EL (cell line): ENCODE measurements around the gene NRL.

Source experiments
- DNase-seq: peaks from one replicate; pipeline ENCODE4 v3.0.0-alpha.2; 2016

Gene NRL

DNA sequence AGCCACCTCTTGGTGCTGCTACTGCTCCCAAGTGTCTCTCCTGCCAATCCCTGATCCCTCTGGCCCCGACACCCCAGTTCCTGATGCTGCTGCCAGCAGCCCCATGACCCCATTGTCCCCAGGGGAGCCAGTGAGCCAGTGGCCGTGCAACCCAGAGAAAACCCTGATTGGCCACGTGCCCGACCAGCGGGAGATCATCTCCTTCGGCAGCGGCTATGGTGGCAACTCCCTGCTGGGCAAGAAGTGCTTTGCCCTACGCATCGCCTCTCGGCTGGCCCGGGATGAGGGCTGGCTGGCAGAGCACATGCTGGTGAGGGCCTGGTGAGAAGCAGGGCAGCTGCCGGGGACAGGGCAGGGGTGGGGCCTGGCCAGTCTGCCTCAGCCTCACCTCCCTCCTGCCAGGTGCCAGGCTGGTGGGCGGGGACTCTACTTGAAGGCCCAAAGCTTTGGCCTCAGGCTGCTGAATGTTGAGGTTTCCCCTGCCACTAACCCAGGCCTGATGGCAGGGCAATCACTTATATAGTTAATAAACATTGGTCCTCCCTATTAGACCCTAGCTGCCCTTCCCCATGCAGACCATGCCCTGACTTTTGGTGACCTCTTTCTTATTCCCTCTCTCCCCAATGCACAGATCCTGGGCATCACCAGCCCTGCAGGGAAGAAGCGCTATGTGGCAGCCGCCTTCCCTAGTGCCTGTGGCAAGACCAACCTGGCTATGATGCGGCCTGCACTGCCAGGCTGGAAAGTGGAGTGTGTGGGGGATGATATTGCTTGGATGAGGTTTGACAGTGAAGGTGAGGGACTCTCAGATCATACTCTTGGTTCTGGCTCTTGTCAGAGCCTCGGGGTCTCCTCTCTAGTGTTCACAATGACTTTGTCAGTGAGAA lies 15.6 kb downstream of the NRL start:
- DNase-seq, result no peak

DNA sequence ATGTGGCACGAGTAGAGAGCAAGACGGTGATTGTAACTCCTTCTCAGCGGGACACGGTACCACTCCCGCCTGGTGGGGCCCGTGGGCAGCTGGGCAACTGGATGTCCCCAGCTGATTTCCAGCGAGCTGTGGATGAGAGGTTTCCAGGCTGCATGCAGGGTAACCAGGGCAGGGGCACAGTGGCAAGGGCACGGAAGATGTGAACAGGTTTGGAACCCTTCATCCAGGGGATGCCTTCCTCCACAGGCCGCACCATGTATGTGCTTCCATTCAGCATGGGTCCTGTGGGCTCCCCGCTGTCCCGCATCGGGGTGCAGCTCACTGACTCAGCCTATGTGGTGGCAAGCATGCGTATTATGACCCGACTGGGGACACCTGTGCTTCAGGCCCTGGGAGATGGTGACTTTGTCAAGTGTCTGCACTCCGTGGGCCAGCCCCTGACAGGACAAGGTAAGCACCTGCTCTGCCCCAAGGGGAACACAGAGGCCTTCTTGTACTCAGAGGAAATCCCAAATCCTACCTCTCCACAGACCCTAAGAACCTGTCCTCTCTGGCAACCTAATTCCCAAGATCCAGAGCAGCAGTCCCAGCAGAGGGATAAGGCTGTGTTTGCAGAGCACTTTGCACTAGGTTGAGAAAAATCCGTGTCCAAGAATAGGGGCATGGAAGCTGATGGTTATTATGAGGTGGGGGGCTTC lies 16.4 kb downstream of the NRL start:
- no peak for DNase-seq

DNA sequence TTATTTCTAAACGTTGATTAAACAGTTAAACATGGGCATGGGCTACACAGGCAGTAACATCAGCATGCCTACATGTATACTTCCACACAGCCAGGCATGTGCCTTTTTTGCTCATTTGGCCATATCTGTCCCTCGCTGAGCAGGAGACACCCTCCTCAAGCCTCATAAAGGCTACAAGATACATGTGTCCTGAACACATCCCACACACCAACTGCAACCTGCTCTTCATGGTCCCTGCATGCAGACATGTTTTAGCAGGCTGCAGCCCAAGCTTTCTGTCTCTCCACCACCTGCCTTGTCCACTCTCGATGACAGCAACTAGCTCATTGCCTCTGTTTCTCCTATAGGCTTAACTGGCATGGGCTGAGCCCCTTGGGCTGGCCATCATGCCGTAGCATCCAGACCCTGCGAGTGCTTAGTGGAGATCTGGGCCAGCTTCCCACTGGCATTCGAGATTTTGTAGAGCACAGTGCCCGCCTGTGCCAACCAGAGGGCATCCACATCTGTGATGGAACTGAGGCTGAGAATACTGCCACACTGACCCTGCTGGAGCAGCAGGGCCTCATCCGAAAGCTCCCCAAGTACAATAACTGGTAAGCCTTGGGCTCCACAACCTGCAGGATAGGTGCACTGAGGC lies 18.1 kb downstream of the NRL start:
- DNase-seq, result no peak

DNA sequence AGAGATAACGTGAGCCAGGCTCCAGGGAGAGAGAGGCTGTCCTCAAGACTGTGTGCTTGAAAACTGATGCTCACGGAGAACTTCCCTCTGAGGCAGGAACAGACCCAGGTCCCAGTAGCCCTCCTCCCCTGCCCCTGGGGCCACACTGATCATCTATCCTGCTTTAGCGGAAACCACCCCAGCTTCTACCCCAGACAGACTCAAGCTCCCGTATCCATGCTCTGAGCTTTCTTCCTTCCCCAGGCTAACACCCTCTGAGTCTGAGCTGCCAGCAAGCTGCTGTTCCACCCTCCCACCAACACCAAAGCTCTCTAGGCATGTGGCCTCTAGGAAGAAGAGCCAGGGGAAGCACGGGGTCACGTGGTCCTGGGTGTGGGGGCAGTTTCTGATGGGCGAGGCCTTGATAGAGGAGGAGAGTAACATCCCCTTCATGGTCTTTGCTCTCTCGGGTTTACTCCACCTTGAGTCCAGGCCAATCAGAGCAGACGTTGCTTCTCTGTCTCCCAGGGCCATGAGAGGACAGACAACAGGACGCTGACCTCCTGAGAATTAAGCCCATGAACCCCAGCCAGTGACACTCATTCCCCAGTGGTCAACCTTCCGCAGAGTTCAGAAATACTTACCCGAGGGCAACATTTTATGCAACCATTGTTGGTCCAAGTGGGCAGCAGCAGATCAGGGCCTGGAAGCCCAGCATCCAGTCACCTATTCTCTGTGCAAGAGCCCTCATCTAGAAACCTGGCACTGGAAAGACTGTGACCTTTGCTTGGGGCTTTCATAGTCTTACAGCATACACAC lies 19.3 kb downstream of the NRL start:
- DNase-seq, result peak; percentile 83

DNA sequence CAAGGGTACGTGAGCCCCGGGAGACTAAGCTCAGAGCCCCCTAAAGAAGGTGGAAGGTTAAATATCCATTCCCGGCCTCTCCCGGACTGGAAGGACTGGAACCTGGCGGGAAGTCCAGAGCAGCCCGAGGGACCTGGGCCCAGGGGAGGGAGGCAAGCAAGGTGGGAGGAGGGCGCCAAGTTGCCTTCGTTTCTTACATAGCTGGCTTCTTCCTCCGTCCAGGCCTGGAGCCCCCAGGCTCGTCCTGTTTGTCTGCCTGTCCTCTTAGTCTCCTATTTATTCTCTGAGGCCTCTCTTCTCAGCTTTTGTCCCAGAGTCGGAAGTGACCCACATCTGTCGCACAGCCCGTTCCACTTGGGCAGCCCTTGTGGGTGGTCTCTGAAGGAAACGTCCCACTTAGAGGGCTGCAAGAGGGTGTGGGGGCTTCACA lies 19.9 kb downstream of the NRL start:
- DNase-seq, result no peak

DNA sequence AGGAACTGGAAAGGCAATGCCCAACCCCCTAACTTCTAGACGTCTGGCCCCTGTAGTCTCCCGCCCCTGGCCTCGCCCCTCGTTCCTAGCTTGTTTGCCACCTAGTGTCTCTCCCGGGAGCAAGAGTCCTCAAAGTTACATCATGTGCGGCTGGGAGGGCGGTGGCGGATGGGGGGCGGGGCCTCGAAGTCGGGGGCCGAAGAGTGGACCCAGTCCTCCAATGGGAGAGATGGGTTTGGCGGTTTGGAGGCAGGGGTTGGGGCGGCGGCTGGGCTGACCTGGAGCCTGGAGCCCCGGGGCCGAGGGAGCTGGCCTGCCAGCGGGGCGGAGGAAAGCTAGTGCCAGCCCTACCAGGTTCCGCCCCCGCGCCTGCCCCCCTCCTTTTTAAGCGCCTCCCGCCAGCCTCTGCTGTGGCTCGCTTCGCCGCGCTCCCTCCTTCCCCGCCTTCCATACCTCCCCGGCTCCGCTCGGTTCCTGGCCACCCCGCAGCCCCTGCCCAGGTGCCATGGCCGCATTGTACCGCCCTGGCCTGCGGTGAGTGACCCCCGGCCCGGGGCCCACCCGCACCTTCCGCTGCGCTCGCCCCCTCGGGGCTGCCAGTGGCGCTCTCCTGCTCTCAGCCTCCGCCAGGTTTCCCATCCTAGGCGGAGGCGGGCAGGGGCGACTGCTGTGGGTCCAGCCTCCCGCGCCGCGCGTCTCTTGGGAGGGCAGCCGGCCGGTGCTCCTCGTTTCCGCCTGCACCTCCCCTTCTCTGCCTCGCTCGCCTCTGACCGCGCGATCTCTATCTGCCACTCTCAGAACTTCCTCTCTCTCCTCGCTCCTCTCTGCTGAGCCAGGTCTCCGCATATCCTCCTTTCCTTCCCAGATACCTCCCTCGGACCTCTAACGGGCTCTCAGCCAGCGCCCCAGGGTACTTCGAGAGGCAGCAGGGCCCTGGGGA lies 20.6 kb downstream of the NRL start, which contains the start of gene PCK2:
Gene PCK2, plus strand, starts transcription at position 411 of the 940 bp plus-strand sequence. Its CDS starts 95 bp downstream, at position 506.
- DNase-seq, result peak; percentile 98

DNA sequence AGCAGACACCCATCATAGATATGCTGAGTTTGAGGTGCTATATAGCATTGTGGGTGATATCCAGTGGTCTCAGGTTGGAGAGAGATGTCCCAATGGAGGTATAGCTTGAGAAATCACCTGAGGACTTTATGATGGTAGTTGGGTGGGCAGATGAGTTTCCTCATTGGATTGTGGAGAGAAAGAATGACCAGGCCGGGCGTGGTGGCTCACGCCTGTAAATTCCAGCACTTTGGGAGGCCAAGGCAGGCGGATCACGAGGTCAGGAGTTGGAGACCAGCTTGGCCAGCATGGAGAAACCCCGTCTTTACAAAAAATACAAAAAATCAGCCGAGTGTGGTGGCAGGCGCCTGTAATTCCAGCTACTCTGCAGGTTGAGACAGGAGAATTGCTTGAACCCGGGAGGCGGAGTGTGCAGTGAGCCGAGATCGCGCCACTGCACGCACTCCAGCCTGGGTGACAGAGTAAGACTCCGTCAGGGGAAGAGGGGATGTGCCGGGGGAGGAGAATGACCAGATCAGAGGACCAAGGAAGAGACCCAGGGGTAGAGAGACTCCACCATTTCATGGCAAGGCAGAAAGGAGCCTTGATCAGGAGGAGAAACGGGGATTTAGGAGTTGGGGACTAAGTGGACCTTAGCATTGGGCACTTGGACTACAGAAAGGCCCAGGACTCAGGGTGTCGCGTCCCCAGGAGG lies 21.4 kb downstream of the NRL start:
- no peak for DNase-seq

DNA sequence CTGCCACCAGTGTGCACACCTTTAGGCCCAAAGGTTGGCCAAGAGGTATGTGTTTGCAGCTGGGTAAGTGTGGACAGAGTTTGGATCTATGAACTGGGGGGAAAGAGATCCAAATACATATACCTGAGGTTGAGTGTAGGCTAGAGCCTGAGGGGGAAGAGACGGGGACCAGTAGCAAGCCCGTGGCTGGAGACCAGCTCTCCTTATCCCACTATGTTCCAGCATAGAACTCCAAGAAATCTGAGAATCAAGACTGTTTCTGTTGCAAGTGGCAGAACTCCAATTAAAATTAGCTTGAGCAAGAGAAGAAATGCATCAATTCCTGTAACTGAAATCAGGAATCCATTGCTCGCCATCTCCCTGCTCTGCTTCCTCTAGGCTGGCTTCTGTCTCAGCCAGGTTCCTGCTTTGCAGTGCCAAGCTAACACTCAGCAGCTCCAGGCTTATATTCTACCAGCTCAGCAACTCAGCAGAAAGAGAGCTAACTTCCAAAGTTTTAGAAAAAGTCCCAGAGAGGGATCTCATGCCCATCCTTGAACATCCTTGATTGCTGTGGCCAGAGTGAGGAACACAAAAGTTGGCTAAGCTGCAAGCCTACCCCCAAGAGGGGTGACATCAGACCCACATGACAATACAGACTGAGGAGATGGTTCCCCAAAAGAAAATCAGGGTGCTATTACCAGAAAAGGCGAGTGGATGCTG lies 22.1 kb downstream of the NRL start:
- no peak for DNase-seq

DNA sequence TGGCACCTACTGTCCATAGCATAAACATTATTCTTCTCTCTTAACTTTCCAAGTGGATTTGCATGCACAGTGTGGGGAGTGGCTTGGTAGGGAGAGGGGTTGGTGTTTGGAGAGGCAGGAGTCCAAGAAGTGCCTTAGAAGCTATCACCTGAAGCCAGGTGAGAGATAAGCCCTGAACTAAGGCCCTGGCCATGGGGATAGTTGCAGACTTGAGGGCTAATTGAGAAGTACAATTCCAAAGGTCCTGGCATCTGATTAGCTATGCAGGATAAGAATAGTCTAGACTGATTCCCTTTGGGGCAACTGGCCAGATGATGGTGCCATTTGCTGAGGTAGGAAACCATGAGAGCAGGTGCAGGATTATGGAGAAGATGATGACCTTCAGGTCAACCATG lies 22.6 kb downstream of the NRL start:
- DNase-seq, result no peak

DNA sequence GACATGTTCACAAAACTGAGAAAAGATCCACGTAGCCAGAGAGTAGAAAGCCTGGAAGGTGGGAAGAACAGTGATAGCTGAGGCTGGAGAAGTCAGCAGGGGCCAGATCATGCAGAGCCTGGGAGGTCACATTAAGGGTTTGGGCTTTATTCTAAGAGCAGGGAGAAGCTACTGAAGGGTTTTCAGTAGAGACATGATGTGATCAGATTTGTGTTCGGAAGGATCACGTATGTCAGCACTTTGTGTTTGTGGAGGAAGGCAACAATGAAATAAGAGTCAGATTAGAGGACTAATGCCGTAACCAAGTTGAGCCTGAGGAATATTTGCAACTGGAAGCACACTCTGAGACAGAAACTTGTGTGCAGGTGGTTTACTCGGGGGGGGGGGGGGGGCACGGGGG lies 24.9 kb downstream of the NRL start:
- DNase-seq, result no peak

DNA sequence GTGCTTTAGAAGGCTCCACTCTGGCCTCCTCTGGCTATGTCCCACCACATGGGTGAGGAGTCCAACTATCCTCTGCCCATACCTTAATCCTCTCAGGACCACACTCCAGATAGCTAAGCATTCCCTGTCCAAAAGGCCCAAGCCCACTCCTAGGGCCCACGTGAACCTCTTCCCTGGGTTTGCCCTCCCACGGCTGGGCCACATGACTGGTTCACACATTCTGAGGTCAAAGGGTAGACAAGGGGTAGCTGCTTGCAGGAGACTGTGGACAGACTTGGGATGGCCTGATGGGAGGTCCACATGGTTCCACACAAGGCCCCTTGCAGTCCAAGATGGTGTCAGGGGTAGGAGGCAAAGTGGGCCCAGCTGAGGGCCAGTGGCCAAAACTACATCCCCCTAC lies 26.7 kb downstream of the NRL start:
- DNase-seq, result no peak

DNA sequence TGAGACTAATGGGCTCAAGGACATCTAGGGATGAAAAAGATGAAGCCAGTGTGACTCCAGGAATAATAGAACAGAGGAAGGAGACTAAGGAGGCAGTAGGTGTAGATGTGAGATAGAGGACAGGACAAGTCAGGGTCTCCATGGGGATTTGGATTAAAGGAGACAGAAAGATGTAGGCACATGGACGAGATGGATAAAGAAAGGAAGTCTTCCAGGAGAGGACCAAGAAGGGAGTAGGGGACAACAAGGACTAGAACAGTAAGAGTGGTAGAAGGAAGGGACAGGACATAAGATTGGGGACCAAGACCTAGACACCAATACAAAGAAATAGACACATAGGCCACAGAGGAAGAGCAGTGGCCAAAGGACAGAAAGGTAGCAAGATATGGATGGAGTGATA lies 27.7 kb downstream of the NRL start:
- DNase-seq, result no peak

DNA sequence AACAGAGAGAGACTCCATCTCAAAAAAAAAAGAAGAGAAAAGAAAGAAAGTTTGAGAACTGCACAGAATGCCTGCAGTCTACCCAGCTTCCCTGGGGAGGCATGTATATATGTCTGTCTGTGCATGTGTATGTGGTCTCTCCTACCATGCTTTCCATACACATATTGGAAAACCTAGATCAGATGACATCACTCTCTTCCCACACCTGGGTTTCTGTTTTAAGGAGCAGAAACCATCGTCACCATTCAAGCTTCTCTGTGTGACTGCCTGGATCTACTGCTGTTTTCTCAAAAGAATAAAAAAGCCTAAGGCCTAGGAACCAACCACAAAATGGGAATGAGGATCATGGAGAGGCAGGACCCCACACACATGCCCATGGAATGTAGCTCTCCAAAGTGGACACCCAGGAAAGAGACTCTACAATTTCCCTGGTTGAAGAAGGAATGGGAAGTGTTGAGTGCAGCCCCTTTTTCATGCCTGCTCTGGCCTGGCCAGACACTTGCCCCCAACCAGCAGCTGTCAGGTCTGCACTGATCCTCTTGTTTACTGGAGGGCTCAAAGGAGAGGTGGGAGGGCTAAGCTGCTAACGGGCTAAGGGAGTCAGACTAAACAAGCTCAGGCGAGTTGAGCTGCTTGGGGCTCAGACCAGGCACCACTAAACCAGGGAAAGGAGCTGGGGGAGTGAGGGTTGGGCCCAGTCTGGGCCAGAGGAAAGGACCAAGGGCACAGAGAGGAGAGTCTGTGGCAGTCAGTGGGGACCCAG lies 28.4 kb downstream of the NRL start:
- DNase-seq, result no peak

DNA sequence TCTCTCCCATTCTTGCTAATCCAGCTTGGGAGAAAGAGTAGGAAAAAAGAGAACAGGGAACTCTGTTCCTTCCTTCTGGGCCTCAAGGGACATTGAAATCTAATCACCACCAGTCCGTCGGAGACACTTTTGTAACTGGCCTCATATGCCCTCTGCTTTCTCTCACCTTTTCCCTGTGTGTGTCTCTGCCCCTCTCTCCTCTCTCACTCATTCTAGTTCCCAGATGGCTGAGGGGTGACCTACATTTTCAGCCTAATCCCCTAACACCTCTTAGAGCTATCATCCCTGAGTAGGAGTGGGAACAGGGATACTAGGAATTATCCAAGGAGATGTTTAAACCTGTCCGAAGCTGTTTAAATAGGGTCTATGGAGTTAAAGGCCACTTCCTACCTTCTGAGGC lies 29.5 kb downstream of the NRL start:
- DNase-seq, result no peak

DNA sequence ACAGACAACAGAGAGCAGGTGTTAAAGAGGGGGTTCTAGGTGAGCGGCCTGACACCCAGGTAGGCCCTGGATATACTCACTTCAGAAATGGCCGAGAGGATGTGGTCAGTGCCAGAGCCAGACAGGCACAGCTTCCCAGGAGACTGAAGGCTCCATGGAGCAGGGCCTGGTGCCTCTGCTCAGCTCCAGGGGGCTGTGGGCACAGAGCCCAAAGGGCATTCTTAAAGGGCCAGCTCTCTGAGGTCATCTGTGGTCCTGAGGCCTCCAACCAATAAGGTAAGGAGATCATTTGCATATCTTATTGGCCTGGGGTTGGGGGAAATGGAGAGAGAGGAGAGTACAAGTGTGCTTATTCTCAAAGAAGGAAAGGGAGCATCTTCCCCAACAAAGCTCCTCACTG lies 30.3 kb downstream of the NRL start:
- DNase-seq, result no peak

DNA sequence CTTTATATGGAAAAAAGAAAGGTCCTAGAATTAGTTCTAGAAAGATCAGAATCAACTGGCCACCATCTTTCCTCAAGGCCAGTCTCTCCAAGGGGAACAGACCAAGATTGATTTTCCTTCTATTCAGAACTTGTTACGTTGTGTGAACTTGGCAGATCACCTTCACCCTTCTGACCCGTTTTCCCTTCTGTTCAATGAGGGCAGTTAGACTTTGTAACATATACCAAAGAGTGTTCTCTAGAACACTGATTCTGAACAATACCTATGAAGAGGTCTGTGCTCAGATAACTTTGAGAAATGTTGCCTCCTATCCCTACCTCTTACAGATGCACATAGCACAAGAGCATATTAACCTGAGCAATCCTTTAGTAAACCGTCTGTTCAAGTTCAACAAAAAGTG lies 31.3 kb downstream of the NRL start:
- no peak for DNase-seq

DNA sequence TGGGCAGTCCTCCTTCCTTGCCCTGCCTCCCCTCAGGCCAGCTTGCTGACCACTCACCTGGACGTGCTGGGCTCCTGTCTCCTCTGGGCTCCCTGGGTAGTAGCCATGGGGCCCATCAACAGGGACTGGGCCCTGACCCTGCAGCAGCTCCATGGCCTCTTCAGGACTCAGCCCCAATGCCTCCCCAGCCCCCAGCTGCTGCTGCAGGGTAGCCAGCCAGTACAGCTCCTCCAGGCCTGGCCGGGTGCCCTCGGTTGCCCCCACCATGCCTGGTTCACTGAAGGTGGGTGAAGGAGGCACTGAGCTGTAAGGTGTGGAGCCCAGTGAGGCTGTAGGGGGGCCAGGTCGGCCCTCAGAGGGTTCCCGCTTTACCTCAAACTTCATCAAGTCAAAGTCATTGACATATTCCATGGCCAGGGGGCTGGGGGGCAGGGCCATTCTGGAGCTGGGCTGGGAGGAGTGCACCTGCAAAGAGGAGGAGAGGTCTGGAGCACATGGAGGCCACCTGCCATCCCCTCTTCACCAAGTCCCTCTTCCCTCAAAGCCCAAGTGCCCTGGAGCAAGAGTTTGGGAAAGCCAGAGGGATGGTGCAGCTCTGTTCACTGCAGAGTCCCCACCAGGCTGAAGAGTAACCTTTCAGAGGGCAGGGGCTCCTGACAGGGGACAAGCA lies 32.2 kb downstream of the NRL start:
- DNase-seq, result no peak

DNA sequence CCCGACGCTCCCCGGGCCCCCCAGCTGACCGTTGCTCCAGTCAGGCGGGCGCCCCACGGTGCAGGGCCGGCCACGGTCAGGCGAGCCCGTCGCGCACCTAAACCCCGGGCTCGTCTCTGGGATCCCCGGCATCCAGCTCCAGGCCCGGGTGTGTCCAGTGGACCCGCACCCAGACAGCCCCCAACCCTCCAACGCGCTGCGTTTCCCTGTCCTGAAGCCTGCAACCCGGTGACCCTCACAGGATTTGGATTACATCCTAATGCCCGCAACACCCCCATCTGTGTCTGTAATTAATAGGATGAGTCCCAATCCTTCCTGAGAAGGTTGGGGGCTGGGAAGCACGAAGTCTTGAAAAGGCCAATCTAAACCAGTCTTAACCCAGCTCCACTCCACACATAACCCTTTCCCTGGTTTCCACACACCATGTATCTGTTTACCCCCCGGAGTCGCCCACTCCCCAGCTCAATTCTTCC lies 33.0 kb downstream of the NRL start:
- DNase-seq, result no peak
